ENCODE results near the gene MEGF10. TPM values are rescaled to one million over a fixed set of nuclear protein-coding genes. Genes with fewer than 3 reads are reported as not detected.

Gene MEGF10
- total RNA-seq, 4 donors from 2014 or later: 0.50 to 2.9 (median 0.95) TPM

DNA sequence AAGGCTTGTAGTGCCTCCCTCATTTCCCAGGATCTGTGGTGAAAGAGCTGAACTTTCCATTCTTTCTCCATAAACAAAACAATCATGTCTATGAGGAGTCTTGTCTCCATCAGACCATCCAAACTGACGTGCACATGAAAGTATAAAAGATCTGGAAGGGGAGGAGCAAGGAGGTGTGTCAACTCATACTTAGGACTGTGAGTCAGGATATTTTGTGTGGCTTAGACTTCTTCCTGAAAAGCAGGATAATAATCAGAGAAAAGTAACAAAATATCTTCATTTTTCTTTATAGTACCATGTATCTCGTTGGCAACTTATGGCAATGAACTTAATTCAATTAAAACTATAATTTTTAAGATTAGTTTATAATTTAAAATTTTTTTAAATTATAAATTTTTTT is 130.9 kb downstream of the MEGF10 start:
- WGBS: 83% methylated on average over 2 of the region's 2 CpGs
- DNase-seq (ENCODE audit: extremely low spot score): no peak
- Histone ChIP-seq H3K36me3 (no peaks in the 10 kb centered on the region), H3K27me3 (no peaks in the 10 kb centered on the region), H3K27ac (replicated peaks in 1 of 4) (no peak overlapping the region), H3K4me3 (no peak overlapping the region), H3K4me1 (no peaks in the 10 kb centered on the region), H3K9me3 (no peaks in the 10 kb centered on the region)
- intact Hi-C loops (cut with DNase I): no loop called here
- TF ChIP-seq EP300 (IDR thresholded peaks at IDR 0.05) (no peak), CTCF (IDR thresholded peaks at IDR 0.05) (no peak), POLR2AphosphoS5 (IDR thresholded peaks at IDR 0.05) (no peak), POLR2A (IDR thresholded peaks at IDR 0.05; ENCODE audit: low read depth) (no peak)

DNA sequence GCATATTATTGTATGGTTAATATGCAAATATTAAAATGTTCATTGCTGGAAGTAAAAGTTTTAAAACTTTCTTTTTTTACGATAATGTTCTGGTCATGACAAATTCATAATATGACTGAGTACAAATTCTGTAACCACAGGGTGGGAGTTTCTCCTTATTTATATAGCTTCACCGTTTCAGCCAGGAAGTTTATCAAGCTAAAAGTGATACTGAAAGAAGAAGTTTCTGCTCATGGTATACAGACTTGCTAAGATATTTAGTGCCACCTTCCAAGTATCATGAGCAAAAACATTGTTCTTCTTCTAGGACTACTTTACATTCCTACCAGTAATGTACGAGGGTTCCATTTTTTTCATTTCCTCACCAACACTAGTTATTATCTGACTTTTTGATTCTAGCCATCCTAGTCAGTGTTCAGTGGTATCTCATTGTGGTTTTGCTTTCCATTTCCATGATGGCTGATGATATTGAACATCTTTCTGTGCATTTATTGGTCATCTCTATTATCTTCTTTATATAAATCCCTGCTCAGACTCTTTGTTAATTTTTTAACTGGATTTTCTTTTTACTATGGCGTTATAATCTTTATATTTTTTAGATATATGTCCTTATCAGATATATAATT is 132.7 kb downstream of the MEGF10 start:
- Histone ChIP-seq H3K36me3 (no peaks in the 10 kb centered on the region), H3K4me3 (no peak overlapping the region), H3K4me1 (no peaks in the 10 kb centered on the region), H3K27ac (replicated peaks in 1 of 4) (no peak overlapping the region), H3K27me3 (no peaks in the 10 kb centered on the region), H3K9me3 (no peaks in the 10 kb centered on the region)
- DNase-seq (ENCODE audit: extremely low spot score): no peak
- TF ChIP-seq CTCF (IDR thresholded peaks at IDR 0.05): no peak
- no peak for TF ChIP-seq POLR2AphosphoS5 (IDR thresholded peaks at IDR 0.05)
- TF ChIP-seq EP300 (IDR thresholded peaks at IDR 0.05): no peak
- TF ChIP-seq POLR2A (IDR thresholded peaks at IDR 0.05; ENCODE audit: low read depth): no peak
- WGBS: 80% methylated on average over 4 of the region's 4 CpGs
- intact Hi-C loops (cut with DNase I): no loop called here

GRCh38 chr5:127425037-127425436 is 134.4 kb downstream of the MEGF10 start:
- whole genome bisulfite sequencing: 35% methylated on average over 4 of the region's 4 CpGs

GRCh38 chr5:127425868-127426267 is 135.3 kb downstream of the MEGF10 start:
- no peaks in the 10 kb centered on the region for H3K9me3 ChIP-seq
- no peaks in the 10 kb centered on the region for H3K36me3 ChIP-seq
- H3K27me3 ChIP-seq: no peaks in the 10 kb centered on the region
- intact Hi-C loops (cut with DNase I): no loop called here
- TF ChIP-seq POLR2AphosphoS5 (IDR thresholded peaks at IDR 0.05): no peak
- no peak for TF ChIP-seq POLR2A (IDR thresholded peaks at IDR 0.05; ENCODE audit: low read depth)
- TF ChIP-seq CTCF (IDR thresholded peaks at IDR 0.05): no peak
- TF ChIP-seq EP300 (IDR thresholded peaks at IDR 0.05): no peak
- no peaks in the 10 kb centered on the region for H3K4me1 ChIP-seq
- no peak for DNase-seq (ENCODE audit: extremely low spot score)
- H3K4me3 ChIP-seq: no peak overlapping the region
- WGBS: 62% methylated on average over 1 of the region's 1 CpG
- no peak overlapping the region for H3K27ac ChIP-seq (replicated peaks in 1 of 4)

More at GRCh38 chr5:127425037-127425436, 134.4 kb downstream of the MEGF10 start:
- no peak for DNase-seq (ENCODE audit: extremely low spot score)
- Histone ChIP-seq H3K4me3 (no peak overlapping the region), H3K4me1 (no peaks in the 10 kb centered on the region), H3K9me3 (no peaks in the 10 kb centered on the region), H3K36me3 (no peaks in the 10 kb centered on the region), H3K27ac (replicated peaks in 1 of 4) (no peak overlapping the region), H3K27me3 (no peaks in the 10 kb centered on the region)
- TF ChIP-seq POLR2A (IDR thresholded peaks at IDR 0.05; ENCODE audit: low read depth): no peak
- TF ChIP-seq EP300 (IDR thresholded peaks at IDR 0.05): no peak
- no peak for TF ChIP-seq POLR2AphosphoS5 (IDR thresholded peaks at IDR 0.05)
- no peak for TF ChIP-seq CTCF (IDR thresholded peaks at IDR 0.05)
- intact Hi-C loops (cut with DNase I): no loop called here

GRCh38 chr5:127426661-127427060 is 136.1 kb downstream of the MEGF10 start:
- Histone ChIP-seq H3K27me3 (no peaks in the 10 kb centered on the region), H3K9me3 (no peaks in the 10 kb centered on the region), H3K4me1 (no peaks in the 10 kb centered on the region), H3K27ac (replicated peaks in 1 of 4) (no peak overlapping the region), H3K4me3 (no peak overlapping the region), H3K36me3 (no peaks in the 10 kb centered on the region)
- DNase-seq (ENCODE audit: extremely low spot score): no peak
- intact Hi-C loops (cut with DNase I): no loop called here
- 65% methylated on average over 2 of the region's 2 CpGs for WGBS
- TF ChIP-seq POLR2AphosphoS5 (IDR thresholded peaks at IDR 0.05) (no peak), CTCF (IDR thresholded peaks at IDR 0.05) (no peak), EP300 (IDR thresholded peaks at IDR 0.05) (no peak), POLR2A (IDR thresholded peaks at IDR 0.05; ENCODE audit: low read depth) (no peak)

Measured in esophagus muscularis mucosa (tissue), 4 donors.